ENCODE results near the gene PTPRU.

DNA sequence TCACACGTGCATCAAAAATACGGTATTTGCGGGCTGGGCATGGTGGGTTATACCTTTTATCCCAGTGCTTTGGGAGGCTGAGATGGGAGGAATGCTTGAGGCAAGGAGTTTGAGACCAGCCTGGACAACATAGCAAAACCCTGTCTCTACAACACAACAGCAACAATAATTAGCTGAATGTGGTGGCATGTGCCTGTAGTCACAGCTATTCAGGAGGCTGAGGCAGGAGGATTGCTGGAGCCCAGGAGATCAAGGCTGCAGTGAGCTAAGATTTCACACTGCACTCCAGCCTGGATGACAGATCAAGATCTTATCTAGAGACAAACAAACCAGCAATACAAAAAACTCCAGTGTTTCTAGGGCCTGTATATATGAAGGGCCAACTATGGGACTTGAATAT is 30.6 kb downstream of the PTPRU start:
- TF ChIP-seq CTCF (IDR thresholded peaks at IDR 0.05) (no peak), POLR2A (IDR thresholded peaks at IDR 0.05) (no peak)

All from esophagus squamous epithelium (tissue), 4 donors.